Fibroblast of peridontal ligament (primary cell): ENCODE results near the gene MALAT1.
"Not testable (repeated sequence)": the region's sequence is repeated elsewhere in the genome, so short reads cannot be mapped to it uniquely, and the experiment has no call there.

ENCODE experiments used
- DNase-seq: peaks from one replicate; pipeline ENCODE4 v3.0.0-alpha.2; 2010; ENCODE audit errors: extremely low read depth

The MALAT1 gene

GRCh38 chr11:65498727-65498976 is 193 bp upstream of the MALAT1 start:
- no peak for DNase-seq

GRCh38 chr11:65499713-65500386 is 1.0 kb downstream of the MALAT1 start:
- no peak for DNase-seq

- peak; percentile 75 for DNase-seq
These were observed 1.7 kb downstream of the MALAT1 start for GRCh38 chr11:65500387-65501185.

GRCh38 chr11:65501186-65501471 is 2.3 kb downstream of the MALAT1 start:
- DNase-seq, result peak; percentile 69

GRCh38 chr11:65501472-65502273 is 2.8 kb downstream of the MALAT1 start:
- peak; percentile 74 for DNase-seq

GRCh38 chr11:65502274-65502554 is 3.4 kb downstream of the MALAT1 start:
- no peak for DNase-seq

- DNase-seq, result peak; percentile 80
These were observed 3.9 kb downstream of the MALAT1 start for GRCh38 chr11:65502555-65503367.

GRCh38 chr11:65503368-65503948 is 4.6 kb downstream of the MALAT1 start:
- no peak for DNase-seq

- peak; percentile 77 for DNase-seq
These were observed 5.3 kb downstream of the MALAT1 start for GRCh38 chr11:65503949-65504673.

- DNase-seq, result peak; percentile 69
These were observed 6.0 kb downstream of the MALAT1 start for GRCh38 chr11:65504674-65505465.

- DNase-seq, result peak; percentile 67
These were observed 6.8 kb downstream of the MALAT1 start for GRCh38 chr11:65505466-65506289.

GRCh38 chr11:65506290-65506771 is 7.5 kb downstream of the MALAT1 start:
- DNase-seq, result peak; percentile 61

- no peak for DNase-seq
These were observed 8.1 kb downstream of the MALAT1 start for GRCh38 chr11:65506772-65507505.

GRCh38 chr11:65512311-65512710 is 13.5 kb downstream of the MALAT1 start:
- not testable (repeated sequence) for DNase-seq

- no peak for DNase-seq
These were observed 17.5 kb downstream of the MALAT1 start for GRCh38 chr11:65516135-65516968.

GRCh38 chr11:65518941-65519549 is 20.2 kb downstream of the MALAT1 start:
- DNase-seq, result not testable (repeated sequence)
